NB4 (cell line): Measurements from ENCODE around the gene ERI3.

ENCODE experiments used
- CTCF ChIP-seq: IDR thresholded peaks from one replicate; pipeline ENCODE4 v1.5.1; 2012; ENCODE audit warnings: low read depth, low read length
- POLR2A ChIP-seq: IDR thresholded peaks from 2 replicates; pipeline ENCODE4 v1.6.1; 2011; ENCODE audit warnings: mild to moderate bottlenecking; ENCODE audit not compliant: insufficient read length; ENCODE audit errors: extremely low read depth

GRCh38 chr1:44368471-44369151, 13.6 kb upstream of the ERI3 start:
- no peak for TF ChIP-seq CTCF
- no peak for TF ChIP-seq POLR2A
